ENCODE data around the gene CXCL10. TPM values are rescaled to one million over a fixed set of nuclear protein-coding genes. Genes with fewer than 3 reads are reported as not detected.

CXCL10 gene
- total RNA-seq, 1 donor from 2014 or later, result not detected

GRCh38 chr4:76022677-76023076 lies 620 bp downstream of the CXCL10 start:
- no peak overlapping the region for H3K27ac ChIP-seq
- no peak for DNase-seq (ENCODE audit: low spot score)
- Mint-ChIP-seq H3K4me3 (no peak overlapping the region), H3K9me3 (no peaks in the 10 kb centered on the region), H3K27me3 (ENCODE audit: insufficient read depth, low read depth) (peaks cover 5% of the 10 kb centered on the region), H3K4me1 (peaks cover 4% of the 10 kb centered on the region), H3K27ac (no peak overlapping the region), H3K36me3 (no peaks in the 10 kb centered on the region)
- H4K20me1 ChIP-seq (ENCODE audit: low read depth), result no peaks in the 10 kb centered on the region
- no peak overlapping the region for H3K4me2 ChIP-seq
- H3K4me3 ChIP-seq, result no peak overlapping the region
- no peaks in the 10 kb centered on the region for H3K4me1 ChIP-seq
- no peak overlapping the region for H2AFZ ChIP-seq (replicated peaks)
- H3K36me3 ChIP-seq, result no peaks in the 10 kb centered on the region
- H3K27me3 ChIP-seq, result no peaks in the 10 kb centered on the region
- H3K9ac ChIP-seq, result no peak overlapping the region
- TF ChIP-seq CTCF (IDR thresholded peaks at IDR 0.05) (no peak), EZH2phosphoT487 (IDR thresholded peaks at IDR 0.05) (no peak), EZH2 (IDR thresholded peaks at IDR 0.05) (no peak)
- no peaks in the 10 kb centered on the region for H3F3A ChIP-seq (ENCODE audit: low read depth)
- H3K9me3 ChIP-seq (ENCODE audit: low read depth), result no peaks in the 10 kb centered on the region
- H3K79me2 ChIP-seq (ENCODE audit: low read depth), result no peaks in the 10 kb centered on the region

- TF ChIP-seq CTCF (IDR thresholded peaks at IDR 0.05) (no peak), EZH2 (IDR thresholded peaks at IDR 0.05) (no peak), EZH2phosphoT487 (IDR thresholded peaks at IDR 0.05) (no peak)
- H2AFZ ChIP-seq (replicated peaks), result no peak overlapping the region
- H3K4me1 ChIP-seq, result no peaks in the 10 kb centered on the region
- Mint-ChIP-seq H3K27me3 (ENCODE audit: insufficient read depth, low read depth) (peaks cover 5% of the 10 kb centered on the region), H3K27ac (no peak overlapping the region), H3K36me3 (no peaks in the 10 kb centered on the region), H3K4me1 (peaks cover 4% of the 10 kb centered on the region), H3K4me3 (no peak overlapping the region), H3K9me3 (no peaks in the 10 kb centered on the region)
- no peaks in the 10 kb centered on the region for H3K36me3 ChIP-seq
- H4K20me1 ChIP-seq (ENCODE audit: low read depth), result no peaks in the 10 kb centered on the region
- H3F3A ChIP-seq (ENCODE audit: low read depth), result no peaks in the 10 kb centered on the region
- no peak for DNase-seq (ENCODE audit: low spot score)
- H3K27ac ChIP-seq, result no peak overlapping the region
- no peaks in the 10 kb centered on the region for H3K9me3 ChIP-seq (ENCODE audit: low read depth)
- no peaks in the 10 kb centered on the region for H3K79me2 ChIP-seq (ENCODE audit: low read depth)
- no peaks in the 10 kb centered on the region for H3K27me3 ChIP-seq
- H3K4me2 ChIP-seq, result no peak overlapping the region
- no peak overlapping the region for H3K9ac ChIP-seq
- no peak overlapping the region for H3K4me3 ChIP-seq
These were observed 1.3 kb downstream of the CXCL10 start for GRCh38 chr4:76022031-76022430.

- no peaks in the 10 kb centered on the region for H4K20me1 ChIP-seq (ENCODE audit: low read depth)
- TF ChIP-seq CTCF (IDR thresholded peaks at IDR 0.05) (no peak), EZH2 (IDR thresholded peaks at IDR 0.05) (no peak), EZH2phosphoT487 (IDR thresholded peaks at IDR 0.05) (no peak)
- Mint-ChIP-seq H3K27me3 (ENCODE audit: insufficient read depth, low read depth) (peaks cover 2% of the 10 kb centered on the region), H3K4me1 (peaks cover 8% of the 10 kb centered on the region), H3K27ac (no peak overlapping the region), H3K9me3 (no peaks in the 10 kb centered on the region), H3K4me3 (no peak overlapping the region), H3K36me3 (no peaks in the 10 kb centered on the region)
- H3K4me1 ChIP-seq, result peaks cover 4% of the 10 kb centered on the region
- no peaks in the 10 kb centered on the region for H3K36me3 ChIP-seq
- H3K4me2 ChIP-seq, result no peak overlapping the region
- H3K9me3 ChIP-seq (ENCODE audit: low read depth), result no peaks in the 10 kb centered on the region
- no peak overlapping the region for H3K9ac ChIP-seq
- no peak overlapping the region for H3K4me3 ChIP-seq
- H2AFZ ChIP-seq (replicated peaks), result no peak overlapping the region
- no peaks in the 10 kb centered on the region for H3K27me3 ChIP-seq
- H3F3A ChIP-seq (ENCODE audit: low read depth), result no peaks in the 10 kb centered on the region
- H3K27ac ChIP-seq, result no peak overlapping the region
- no peak for DNase-seq (ENCODE audit: low spot score)
- no peaks in the 10 kb centered on the region for H3K79me2 ChIP-seq (ENCODE audit: low read depth)
These were observed 6.1 kb downstream of the CXCL10 start for GRCh38 chr4:76017056-76017686.

All from neural progenitor cell (in vitro differentiated cells).